Astrocyte (in vitro differentiated cells and primary cell): ENCODE results near the gene CAPN11. TPM values are rescaled to one million over a fixed set of nuclear protein-coding genes. Genes with fewer than 3 reads are reported as not detected.

Source experiments
- DNase-seq: peaks from one replicate; pipeline ENCODE4 v3.0.0-alpha.2; 2010; ENCODE audit warnings: low read depth
- FAIRE-seq: peaks from 2 replicates; lab custom pipeline; 2011; peaks lifted over from hg19 to GRCh38; lab: Jason Lieb, UNC
- H2AFZ ChIP-seq: 2 replicates; pipeline ENCODE4 v1.6.0; 2012; ENCODE audit warnings: low read depth, low read length, inconsistent platforms
- H3K27ac ChIP-seq: 2 replicates; pipeline ENCODE4 v1.5.1; 2011; ENCODE audit warnings: low read depth, low read length, inconsistent platforms
- H3K27me3 ChIP-seq: 2 replicates; pipeline ENCODE4 v1.6.0; 2011; ENCODE audit warnings: low read length, inconsistent platforms; ENCODE audit not compliant: insufficient read depth
- H3K36me3 ChIP-seq: 2 replicates; pipeline ENCODE4 v1.5.1; 2011; ENCODE audit warnings: low read length, inconsistent platforms; ENCODE audit not compliant: insufficient read depth
- H3K4me1 ChIP-seq: 2 replicates; pipeline ENCODE4 v1.5.1; 2011; ENCODE audit warnings: low read length, inconsistent platforms; ENCODE audit not compliant: insufficient read depth
- H3K4me2 ChIP-seq: 2 replicates; pipeline ENCODE4 v1.6.0; 2012; ENCODE audit warnings: low read length, inconsistent platforms
- H3K4me3 ChIP-seq: 2 replicates; pipeline ENCODE4 v1.5.1; 2011; ENCODE audit warnings: low read depth, mild to moderate bottlenecking, low read length, inconsistent platforms; ENCODE audit not compliant: insufficient read depth
- H3K79me2 ChIP-seq: 2 replicates; pipeline ENCODE4 v1.6.0; 2012; ENCODE audit warnings: mild to moderate bottlenecking, low read length, inconsistent platforms; ENCODE audit not compliant: insufficient read depth
- H3K9ac ChIP-seq: 2 replicates; pipeline ENCODE4 v1.6.0; 2012; ENCODE audit warnings: mild to moderate bottlenecking, low read length, inconsistent platforms
- H3K9me3 ChIP-seq: 2 replicates; pipeline ENCODE4 v1.5.1; 2012; ENCODE audit warnings: low read depth, mild to moderate bottlenecking, low read length, inconsistent platforms; ENCODE audit not compliant: insufficient read depth
- H4K20me1 ChIP-seq: 2 replicates; pipeline ENCODE4 v1.6.0; 2012; ENCODE audit warnings: low read length, inconsistent platforms; ENCODE audit not compliant: insufficient read depth
- H3K27ac Mint-ChIP-seq: one replicate; pipeline ENCODE4 v1.8.0; 2021; ENCODE audit warnings: mild to moderate bottlenecking, mixed read lengths; ENCODE audit not compliant: unreplicated experiment
- H3K27me3 Mint-ChIP-seq: one replicate; pipeline ENCODE4 v1.8.0; 2021; ENCODE audit warnings: low read depth, mixed read lengths; ENCODE audit not compliant: unreplicated experiment
- H3K36me3 Mint-ChIP-seq: one replicate; pipeline ENCODE4 v1.8.0; 2021; ENCODE audit warnings: low read depth, mixed read lengths; ENCODE audit not compliant: unreplicated experiment
- H3K4me1 Mint-ChIP-seq: one replicate; pipeline ENCODE4 v1.8.0; 2021; ENCODE audit warnings: low read depth, mixed read lengths; ENCODE audit not compliant: unreplicated experiment
- H3K4me3 Mint-ChIP-seq: one replicate; pipeline ENCODE4 v1.8.0; 2021; ENCODE audit warnings: mild to moderate bottlenecking, moderate library complexity, mixed read lengths; ENCODE audit not compliant: unreplicated experiment
- H3K9me3 Mint-ChIP-seq: one replicate; pipeline ENCODE4 v1.8.0; 2021; ENCODE audit warnings: mild to moderate bottlenecking, mixed read lengths; ENCODE audit not compliant: unreplicated experiment
- CTCF ChIP-seq: IDR thresholded peaks from 2 replicates; pipeline ENCODE4 v1.5.1; 2011; ENCODE audit warnings: low read depth, mild to moderate bottlenecking, inconsistent platforms, low read length, moderate library complexity; ENCODE audit not compliant: insufficient read depth
- EZH2 ChIP-seq: IDR thresholded peaks from 2 replicates; pipeline ENCODE4 v1.6.1; 2012; ENCODE audit warnings: mild to moderate bottlenecking, low read length, inconsistent platforms; ENCODE audit not compliant: insufficient read depth
- total RNA-seq: library from RNA; stranded (reverse); gene quantifications from 2 replicates; pipeline ENCODE4 v1.2.1, GENCODE V29; 2021

CAPN11 gene
- total RNA-seq, 1 donor from 2014 or later, result not detected

- Histone ChIP-seq H3K9ac (no peak overlapping the region), H4K20me1 (peaks cover 16% of the 10 kb centered on the region), H3K4me1 (peaks cover 11% of the 10 kb centered on the region), H2AFZ (no peak overlapping the region), H3K36me3 (no peaks in the 10 kb centered on the region), H3K4me2 (no peak overlapping the region), H3K4me3 (no peak overlapping the region), H3K27me3 (no peaks in the 10 kb centered on the region), H3K9me3 (no peaks in the 10 kb centered on the region), H3K27ac (no peak overlapping the region), H3K79me2 (no peaks in the 10 kb centered on the region)
- Mint-ChIP-seq H3K36me3 (peaks cover 5% of the 10 kb centered on the region), H3K4me3 (no peak overlapping the region), H3K4me1 (peaks cover 10% of the 10 kb centered on the region), H3K9me3 (no peaks in the 10 kb centered on the region), H3K27ac (no peak overlapping the region), H3K27me3 (peaks cover 18% of the 10 kb centered on the region)
- FAIRE-seq, result no peak
- TF ChIP-seq EZH2 (no peak), CTCF (no peak)
- no peak for DNase-seq
Observed at GRCh38 chr6:44228433-44228832, 69.8 kb downstream of the CAPN11 start.

- H3K27ac ChIP-seq, result no peak overlapping the region
- peaks cover 16% of the 10 kb centered on the region for H4K20me1 ChIP-seq
- H3K27me3 ChIP-seq, result no peaks in the 10 kb centered on the region
- no peaks in the 10 kb centered on the region for H3K79me2 ChIP-seq
- H2AFZ ChIP-seq, result no peak overlapping the region
- peaks cover 11% of the 10 kb centered on the region for H3K4me1 ChIP-seq
- H3K9me3 ChIP-seq, result no peaks in the 10 kb centered on the region
- no peaks in the 10 kb centered on the region for H3K36me3 ChIP-seq
- DNase-seq (no peak), FAIRE-seq (no peak)
- TF ChIP-seq CTCF, result no peak
- no peak for TF ChIP-seq EZH2
- Mint-ChIP-seq H3K27ac (no peak overlapping the region), H3K36me3 (peaks cover 5% of the 10 kb centered on the region), H3K27me3 (peaks cover 18% of the 10 kb centered on the region), H3K9me3 (no peaks in the 10 kb centered on the region), H3K4me3 (no peak overlapping the region), H3K4me1 (peaks cover 10% of the 10 kb centered on the region)
- H3K9ac ChIP-seq, result no peak overlapping the region
- no peak overlapping the region for H3K4me2 ChIP-seq
- no peak overlapping the region for H3K4me3 ChIP-seq
Observed at GRCh38 chr6:44228836-44229235, 70.2 kb downstream of the CAPN11 start.

- no peak overlapping the region for H3K27ac Mint-ChIP-seq
- H3K9me3 Mint-ChIP-seq, result no peaks in the 10 kb centered on the region
Observed at GRCh38 chr6:44229376-44230033, 70.9 kb downstream of the CAPN11 start.

More at GRCh38 chr6:44229376-44230033, 70.9 kb downstream of the CAPN11 start:
- no peak for TF ChIP-seq EZH2
- TF ChIP-seq CTCF, result no peak
- H3K27me3 Mint-ChIP-seq, result peaks cover 18% of the 10 kb centered on the region
- Histone ChIP-seq H3K4me3 (no peak overlapping the region), H3K36me3 (no peaks in the 10 kb centered on the region), H3K27ac (no peak overlapping the region), H3K79me2 (no peaks in the 10 kb centered on the region), H3K9me3 (no peaks in the 10 kb centered on the region), H4K20me1 (peaks cover 12% of the 10 kb centered on the region), H3K9ac (no peak overlapping the region), H2AFZ (no peak overlapping the region), H3K4me2 (no peak overlapping the region), H3K4me1 (peaks cover 10% of the 10 kb centered on the region), H3K27me3 (no peaks in the 10 kb centered on the region)
- H3K36me3 Mint-ChIP-seq, result peaks cover 5% of the 10 kb centered on the region
- no peak for DNase-seq
- peaks cover 11% of the 10 kb centered on the region for H3K4me1 Mint-ChIP-seq
- no peak overlapping the region for H3K4me3 Mint-ChIP-seq
- FAIRE-seq, result no peak
